T-cell (primary cell): ENCODE results near the gene HINFP. TPM values are rescaled to one million over a fixed set of nuclear protein-coding genes. Genes with fewer than 3 reads are reported as not detected.

Experiments
- ATAC-seq, 4 experiments: fragments of 200-7000 bp in 3 of 4; fragments of 150-1000 bp in 1 of 4; cut with Tn5 transposase; replicated peaks in 1 of 4; 1 replicate in 3 of 4; 2 replicates in 1 of 4; pipeline ENCODE4 v1.10.0; 2021; ENCODE audit warnings: moderate library complexity in 3 of 4, mild to moderate bottlenecking in 2 of 4, moderate number of reproducible peaks in 1 of 4
- CTCF ChIA-PET, 2 donors: fragments of 300-600 bp; sonication (Branson Sonifier 250); formaldehyde crosslinking; loops; one replicate each; lab custom pipeline; 2022; ENCODE audit warnings: antibody characterized with exemption in 2 of 2; lab: Charles Lee
- POLR2A ChIA-PET, 2 donors: fragments of 300-600 bp; sonication (Branson Sonifier 250); formaldehyde crosslinking; loops; one replicate each; lab custom pipeline; 2022; ENCODE audit warnings: antibody characterized with exemption in 2 of 2; lab: Charles Lee
- DNase-seq, 35 experiments: peaks; one replicate each; pipeline versions ENCODE4 v3.0.0 to v3.0.0-alpha.2; 2013 to 2023
- H3K27ac ChIP-seq: one replicate; pipeline ENCODE4 v1.5.1; 2013; ENCODE audit warnings: low read length
- H3K27me3 ChIP-seq, 2 experiments: replicated peaks in 1 of 2; 1 replicate in 1 of 2; 2 replicates in 1 of 2; pipeline versions ENCODE4 v1.6.1 to v1.7.0; 2013; ENCODE audit warnings: low read length in 1 of 2, mixed read lengths in 1 of 2; ENCODE audit not compliant: control insufficient read depth in 2 of 2, insufficient read depth in 2 of 2; ENCODE audit errors: extremely low read depth in 1 of 2
- H3K36me3 ChIP-seq, 2 donors: 1 replicate in 1 of 2; 2 replicates in 1 of 2; pipeline versions ENCODE4 v1.6.1 to v1.7.0; 2013; ENCODE audit warnings: low read length in 1 of 2; ENCODE audit not compliant: control insufficient read depth in 2 of 2, insufficient read depth in 1 of 2; ENCODE audit errors: extremely low read depth in 1 of 2
- H3K4me1 ChIP-seq, 2 experiments: 1 replicate in 1 of 2; 2 replicates in 1 of 2; pipeline versions ENCODE4 v1.6.1 to v1.7.0; 2013; ENCODE audit warnings: low read length in 2 of 2, mixed read lengths in 1 of 2; ENCODE audit not compliant: insufficient read depth in 2 of 2, control insufficient read depth in 1 of 2; ENCODE audit errors: extremely low read depth in 1 of 2
- H3K4me3 ChIP-seq, 2 donors: 1 replicate in 1 of 2; 2 replicates in 1 of 2; pipeline versions ENCODE4 v1.5.1 to v1.7.0; 2013; ENCODE audit warnings: mild to moderate bottlenecking in 2 of 2, low read length in 1 of 2, moderate library complexity in 1 of 2; ENCODE audit not compliant: control insufficient read depth in 1 of 2; ENCODE audit errors: extremely low read depth in 1 of 2
- H3K9me3 ChIP-seq: 2 replicates; pipeline ENCODE4 v1.7.0; 2013
- H3K27ac Mint-ChIP-seq, 2 donors: one replicate each; pipeline ENCODE4 v1.8.0; 2020 to 2021; ENCODE audit warnings: mild to moderate bottlenecking in 2 of 2, mixed read lengths in 2 of 2
- H3K27me3 Mint-ChIP-seq, 2 donors: one replicate each; pipeline ENCODE4 v1.8.0; 2021 to 2022; ENCODE audit warnings: mixed read lengths in 2 of 2
- H3K36me3 Mint-ChIP-seq: one replicate; pipeline ENCODE4 v1.8.0; 2021; ENCODE audit warnings: mixed read lengths
- H3K4me1 Mint-ChIP-seq, 3 donors: one replicate each; pipeline ENCODE4 v1.8.0; 2020 to 2022; ENCODE audit warnings: mixed read lengths in 3 of 3, mild to moderate bottlenecking in 1 of 3
- H3K4me3 Mint-ChIP-seq, 3 donors: one replicate each; pipeline ENCODE4 v1.8.0; 2020 to 2022; ENCODE audit warnings: mild to moderate bottlenecking in 3 of 3, mixed read lengths in 3 of 3, moderate library complexity in 3 of 3
- H3K9me3 Mint-ChIP-seq, 3 donors: one replicate each; pipeline ENCODE4 v1.8.0; 2020 to 2022; ENCODE audit warnings: mixed read lengths in 3 of 3
- WGBS: methylation state at CpG from one replicate; pipeline ENCODE4 v1.1.5; 2013; ENCODE audit warnings: missing lambda C conversion rate; ENCODE audit not compliant: insufficient coverage; 5-methylcytosine and 5-hydroxymethylcytosine counted together
- total RNA-seq, 35 experiments: library from RNA in 6 of 35; stranded (reverse) in 6 of 35; fragments of 120-200 nt in 1 of 35; gene quantifications; one replicate each; pipeline versions ENCODE4 v1.2.1 to v1.2.4 and lab custom pipeline; 2013 to 2026

The HINFP gene, protein sequence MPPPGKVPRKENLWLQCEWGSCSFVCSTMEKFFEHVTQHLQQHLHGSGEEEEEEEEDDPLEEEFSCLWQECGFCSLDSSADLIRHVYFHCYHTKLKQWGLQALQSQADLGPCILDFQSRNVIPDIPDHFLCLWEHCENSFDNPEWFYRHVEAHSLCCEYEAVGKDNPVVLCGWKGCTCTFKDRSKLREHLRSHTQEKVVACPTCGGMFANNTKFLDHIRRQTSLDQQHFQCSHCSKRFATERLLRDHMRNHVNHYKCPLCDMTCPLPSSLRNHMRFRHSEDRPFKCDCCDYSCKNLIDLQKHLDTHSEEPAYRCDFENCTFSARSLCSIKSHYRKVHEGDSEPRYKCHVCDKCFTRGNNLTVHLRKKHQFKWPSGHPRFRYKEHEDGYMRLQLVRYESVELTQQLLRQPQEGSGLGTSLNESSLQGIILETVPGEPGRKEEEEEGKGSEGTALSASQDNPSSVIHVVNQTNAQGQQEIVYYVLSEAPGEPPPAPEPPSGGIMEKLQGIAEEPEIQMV
- total RNA-seq (10 to 100 TPM; 30.0 to 68.5 (median 56.7) TPM), total RNA-seq (lab: John Stamatoyannopoulos, UW) (17.8 to 67.8 (median 29.2) reads per million in 29 experiments)
- total RNA-seq (2013) = 30.0 TPM

DNA sequence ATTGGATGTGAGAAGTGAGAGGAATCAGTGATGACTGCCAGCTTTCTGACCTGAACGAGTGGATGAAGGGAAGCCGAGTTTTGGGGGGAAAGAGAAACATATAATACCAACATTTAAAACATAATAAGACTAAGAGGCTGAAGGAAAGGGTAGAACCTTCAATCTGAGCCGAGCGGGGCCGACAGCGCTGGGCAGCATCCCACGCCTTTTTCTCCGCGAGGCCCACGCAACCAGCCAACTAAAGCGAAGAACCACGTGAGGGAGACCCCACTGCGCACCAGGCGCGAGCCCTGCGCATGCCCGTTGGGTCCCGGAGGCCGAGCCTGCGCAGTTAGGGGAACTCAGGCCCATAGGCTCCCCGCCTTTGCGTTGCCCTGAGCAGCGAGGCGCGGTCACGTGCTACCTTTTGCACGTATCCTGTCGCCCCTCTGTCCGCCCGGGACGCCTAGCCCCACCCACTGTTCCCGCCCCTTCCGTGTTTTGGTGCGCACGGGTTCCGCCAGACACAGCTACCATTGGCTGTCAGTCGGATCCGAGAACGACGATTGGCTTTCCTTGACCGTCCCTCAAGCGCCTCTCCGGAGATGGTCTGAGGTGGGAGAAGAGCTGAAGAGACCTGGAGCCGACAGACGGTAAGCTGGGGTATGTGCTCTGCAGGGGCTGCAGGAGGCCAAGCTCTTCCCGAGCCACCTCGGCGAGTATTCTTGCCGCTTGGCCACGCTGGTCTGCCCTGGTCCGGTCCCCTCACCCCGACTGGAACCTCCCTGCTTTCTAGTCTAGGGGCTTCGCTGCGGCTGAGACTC, at the start of gene HINFP:
HINFP (plus strand) TSS at position 573 of the 803 bp plus-strand sequence. CDS start 5,365 bp downstream, outside the sequence.
- H3K9me3 ChIP-seq = no peaks in the 10 kb centered on the region
- Mint-ChIP-seq H3K27me3 (no peaks in the 10 kb centered on the region), H3K4me1 (peaks cover 38 to 54% (median 50%) of the 10 kb centered on the region in 3 donors), H3K36me3 (peaks cover 12% of the 10 kb centered on the region), H3K27ac (peak within 1 kb of the TSS; percentile 94 to 95), H3K4me3 (peak within 1 kb of the TSS; percentile 89 to 94 (median 91)), H3K9me3 (no peaks in the 10 kb centered on the region)
- peaks cover 13 to 30% of the 10 kb centered on the region in 2 experiments for H3K4me1 ChIP-seq
- peak within 1 kb of the TSS; percentile 77 to 91 for H3K4me3 ChIP-seq
- peaks cover 0 to 40% of the 10 kb centered on the region in 2 donors for H3K36me3 ChIP-seq
- peak within 1 kb of the TSS; percentile 85 for H3K27ac ChIP-seq
- ChIA-PET POLR2A (interaction anchor here (0.5 to 2.5 kb wide), 11 partner anchors 15 to 651 kb away, joined by 3 to 21 read pairs (median 5); partner anchors contain the start of genes C2CD2L (in 1 of the 2), DPAGT1 (in 1 of the 2), HMBS (in 1 of the 2) and VPS11 (in 1 of the 2)), CTCF (interaction anchor here in 1 of 2 donors (0.6 to 2.5 kb wide), 11 partner anchors 12 to 202 kb away, joined by 3 to 24 read pairs (median 5); partner anchors contain the start of genes C2CD2L, CBL, DPAGT1 and TRAPPC4)
- H3K27me3 ChIP-seq = no peaks in the 10 kb centered on the region
- ATAC-seq (peak; percentile 97 to 99 (median 98)), DNase-seq (peak; percentile 97 to 100 (median 100))
- WGBS = under 1% methylated on average over 52 of the region's 54 CpGs

DNA sequence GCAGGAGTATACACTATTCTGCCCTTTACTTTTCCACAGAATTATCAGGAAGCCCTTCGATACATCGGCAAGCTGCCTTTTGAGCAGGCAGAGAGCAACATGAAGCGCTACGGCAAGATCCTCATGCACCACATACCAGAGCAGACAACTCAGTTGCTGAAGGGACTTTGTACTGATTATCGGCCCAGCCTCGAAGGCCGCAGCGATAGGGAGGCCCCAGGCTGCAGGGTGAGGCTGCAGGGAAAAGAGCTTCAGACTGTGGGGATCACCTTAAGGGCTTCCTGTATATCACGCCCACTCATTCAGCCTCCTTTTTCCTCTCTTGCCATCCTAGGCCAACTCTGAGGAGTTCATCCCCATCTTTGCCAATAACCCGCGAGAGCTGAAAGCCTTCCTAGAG, 43.5 kb upstream of the HINFP start:
- Mint-ChIP-seq H3K36me3 (peaks cover 51% of the 10 kb centered on the region), H3K27me3 (no peaks in the 10 kb centered on the region), H3K4me1 (peaks cover 1 to 3% (median 2%) of the 10 kb centered on the region in 3 donors), H3K9me3 (no peaks in the 10 kb centered on the region), H3K27ac (no peak overlapping the region), H3K4me3 (no peak overlapping the region)
- Histone ChIP-seq H3K27ac (no peak overlapping the region), H3K9me3 (no peaks in the 10 kb centered on the region), H3K36me3 (peaks cover 33 to 83% of the 10 kb centered on the region in 2 donors), H3K4me3 (no peak overlapping the region), H3K4me1 (no peaks in the 10 kb centered on the region), H3K27me3 (no peaks in the 10 kb centered on the region)
- no peak for ATAC-seq
- 96% methylated on average over 7 of the region's 11 CpGs for WGBS
- ChIA-PET CTCF (interaction anchor here in 1 of 2 donors (0.7 kb wide), 1 partner anchor 148 kb away, joined by 3 read pairs; no protein-coding TSS in a partner anchor), POLR2A (interaction anchor here in 1 of 2 donors (0.5 kb wide), 1 partner anchor 205 kb away, joined by 4 read pairs; no protein-coding TSS in a partner anchor)
- DNase-seq = no peak

DNA sequence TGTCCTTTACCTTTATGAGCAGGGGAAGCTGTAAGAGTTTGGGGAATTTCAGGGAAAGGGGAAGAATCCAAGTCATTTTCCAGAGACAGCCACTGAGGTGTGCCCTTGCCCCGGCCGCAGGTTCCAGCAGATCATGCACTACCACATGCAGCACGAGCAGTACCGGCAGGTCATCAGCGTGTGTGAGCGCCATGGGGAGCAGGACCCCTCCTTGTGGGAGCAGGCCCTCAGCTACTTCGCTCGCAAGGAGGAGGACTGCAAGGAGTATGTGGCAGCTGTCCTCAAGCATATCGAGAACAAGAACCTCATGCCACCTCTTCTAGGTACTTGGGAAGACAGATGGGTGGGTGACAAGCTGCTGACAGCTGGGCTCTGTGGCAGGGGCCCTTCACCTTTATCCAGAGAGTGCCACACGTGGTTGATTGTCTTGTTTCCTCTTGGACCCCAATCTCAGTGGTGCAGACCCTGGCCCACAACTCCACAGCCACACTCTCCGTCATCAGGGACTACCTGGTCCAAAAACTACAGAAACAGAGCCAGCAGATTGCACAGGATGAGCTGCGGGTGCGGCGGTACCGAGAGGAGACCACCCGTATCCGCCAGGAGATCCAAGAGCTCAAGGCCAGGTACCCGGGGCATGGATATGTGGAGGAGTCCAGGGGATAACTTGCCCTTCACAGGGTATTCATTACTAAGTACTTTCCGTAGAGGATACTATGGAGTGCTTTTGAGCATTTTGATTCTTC, 42.5 kb upstream of the HINFP start:
- H3K36me3 Mint-ChIP-seq = peaks cover 44% of the 10 kb centered on the region
- H3K27me3 Mint-ChIP-seq = no peaks in the 10 kb centered on the region
- H3K4me1 Mint-ChIP-seq = no peaks in the 10 kb centered on the region
- 98% methylated on average over 16 of the region's 19 CpGs for WGBS
- Histone ChIP-seq H3K4me3 (no peak overlapping the region), H3K27ac (no peak overlapping the region), H3K36me3 (peaks cover 27 to 73% of the 10 kb centered on the region in 2 donors), H3K9me3 (no peaks in the 10 kb centered on the region), H3K27me3 (no peaks in the 10 kb centered on the region), H3K4me1 (no peaks in the 10 kb centered on the region)
- DNase-seq (no peak), ATAC-seq (no peak)
- CTCF ChIA-PET = interaction anchor here (0.5 to 0.7 kb wide), 2 partner anchors 17 to 147 kb away, joined by 3 to 6 read pairs; no protein-coding TSS in a partner anchor
- H3K27ac Mint-ChIP-seq = no peak overlapping the region
- no peak overlapping the region for H3K4me3 Mint-ChIP-seq
- POLR2A ChIA-PET = interaction anchor here in 1 of 2 donors (0.5 kb wide), 1 partner anchor 63 kb away, joined by 3 read pairs; no protein-coding TSS in a partner anchor
- H3K9me3 Mint-ChIP-seq = no peaks in the 10 kb centered on the region

DNA sequence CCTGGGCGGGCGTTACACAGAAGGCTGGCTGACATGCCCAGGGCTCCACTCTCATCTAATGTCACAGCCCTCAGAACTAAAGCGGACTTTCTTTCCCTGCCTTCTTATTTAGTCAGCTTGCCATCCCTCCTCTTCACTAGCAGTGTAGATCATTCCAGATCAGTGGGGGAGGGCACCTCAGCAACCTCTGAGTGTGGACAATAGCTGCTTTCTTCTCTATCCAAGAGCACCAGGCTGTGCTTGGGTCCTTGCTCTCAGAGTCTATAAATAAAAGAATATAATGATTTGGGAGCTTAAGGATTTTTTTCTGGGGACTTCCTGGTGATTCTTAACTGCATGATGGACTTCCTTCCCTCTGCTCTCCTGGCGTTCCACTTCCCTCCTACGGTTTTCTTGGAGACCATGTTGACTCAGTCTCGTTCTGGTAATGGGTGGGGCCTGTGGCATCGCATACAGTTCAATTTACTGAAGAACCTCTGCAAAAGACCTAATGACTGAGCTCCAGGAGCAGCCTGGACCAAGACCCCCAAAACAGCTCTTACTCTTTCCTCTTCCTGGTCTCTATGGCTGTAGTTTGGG, 39.6 kb upstream of the HINFP start:
- ChIA-PET CTCF (interaction anchor here in 1 of 2 donors (0.8 kb wide), 1 partner anchor 14 kb away, joined by 3 read pairs; the partner anchor contains the start of gene VPS11), POLR2A (interaction anchor here in 1 of 2 donors (0.6 to 0.7 kb wide), 3 partner anchors 13 to 24 kb away, joined by 3 read pairs; partner anchors contain the start of gene VPS11)
- H3K36me3 ChIP-seq = peaks cover 21 to 56% of the 10 kb centered on the region in 2 donors

More for the DNA sequence above, 39.6 kb upstream of the HINFP start:
- H3K4me3 ChIP-seq = no peak overlapping the region
- H3K27ac ChIP-seq = no peak overlapping the region
- Mint-ChIP-seq H3K9me3 (no peaks in the 10 kb centered on the region), H3K36me3 (peaks cover 40% of the 10 kb centered on the region), H3K27me3 (no peaks in the 10 kb centered on the region), H3K27ac (peak overlapping the region in 1 of 2 donors; percentile 4), H3K4me1 (peaks cover 7 to 14% (median 13%) of the 10 kb centered on the region in 3 donors), H3K4me3 (no peak overlapping the region)
- DNase-seq (no peak), ATAC-seq (no peak)
- H3K9me3 ChIP-seq = no peaks in the 10 kb centered on the region
- peaks cover 3 to 24% of the 10 kb centered on the region in 2 experiments for H3K4me1 ChIP-seq
- 100% methylated on average over 3 of the region's 7 CpGs for WGBS
- H3K27me3 ChIP-seq = no peaks in the 10 kb centered on the region
